AG04450 (cell line): ENCODE measurements around the gene MAP3K10. TPM values are rescaled to one million over a fixed set of nuclear protein-coding genes. Genes with fewer than 3 reads are reported as not detected.

ENCODE experiments used
- CTCF ChIA-PET: fragments of 300-600, 350-600 bp; formaldehyde crosslinking; extraction: SDS; loops from one replicate; lab custom pipeline; 2022; ENCODE audit warnings: antibody characterized with exemption, inconsistent platforms; lab: Charles Lee
- POLR2A ChIA-PET: fragments of 350-600 bp; formaldehyde crosslinking; extraction: SDS; loops from one replicate; lab custom pipeline; 2021; ENCODE audit warnings: antibody characterized with exemption, inconsistent platforms; lab: Yijun Ruan, JAX
- DNase-seq: peaks from one replicate; pipeline ENCODE4 v3.0.0-alpha.2; 2011; ENCODE audit warnings: low read depth, low spot score
- H3K27ac ChIP-seq: one replicate; pipeline ENCODE4 v1.5.1; 2012; ENCODE audit warnings: low read depth, low read length, control low read depth
- H3K27me3 ChIP-seq: one replicate; pipeline ENCODE4 v1.6.0; 2012; ENCODE audit warnings: low read length; ENCODE audit not compliant: control insufficient read depth, insufficient read depth
- H3K4me3 ChIP-seq: 2 replicates; pipeline ENCODE4 v1.5.1; 2011; ENCODE audit warnings: mild to moderate bottlenecking, low read depth, low read length, control low read depth
- H3K9me3 ChIP-seq: 2 replicates; pipeline ENCODE4 v1.5.1; 2012; ENCODE audit warnings: low read length; ENCODE audit not compliant: control insufficient read depth, insufficient read depth
- polyA plus RNA-seq: library from polyadenylated mRNA; depleted of rRNA; stranded (reverse); fragments of >200 nt; gene quantifications from 2 replicates; pipeline ENCODE4 v1.2.3, GENCODE V29; 2011
- TF ChIP-seq, protein P1 (sequence below): IDR thresholded peaks from 2 replicates; pipeline ENCODE4 v1.5.1; 2011; ENCODE audit warnings: low read depth, low read length, control low read depth, inconsistent platforms

Gene MAP3K10
- polyA plus RNA-seq, 1 experiment: 2.0 TPM

GRCh38 chr19:40241809-40242384 lies 50.7 kb downstream of the MAP3K10 start:
- no peak overlapping the region for H3K4me3 ChIP-seq
- H3K27ac ChIP-seq: no peak overlapping the region
- H3K27me3 ChIP-seq: no peaks in the 10 kb centered on the region
- POLR2A ChIA-PET: no interaction called here
- no peaks in the 10 kb centered on the region; the same call in 1 of the 2 replicates for H3K9me3 ChIP-seq
- TF ChIP-seq, protein P1, sequence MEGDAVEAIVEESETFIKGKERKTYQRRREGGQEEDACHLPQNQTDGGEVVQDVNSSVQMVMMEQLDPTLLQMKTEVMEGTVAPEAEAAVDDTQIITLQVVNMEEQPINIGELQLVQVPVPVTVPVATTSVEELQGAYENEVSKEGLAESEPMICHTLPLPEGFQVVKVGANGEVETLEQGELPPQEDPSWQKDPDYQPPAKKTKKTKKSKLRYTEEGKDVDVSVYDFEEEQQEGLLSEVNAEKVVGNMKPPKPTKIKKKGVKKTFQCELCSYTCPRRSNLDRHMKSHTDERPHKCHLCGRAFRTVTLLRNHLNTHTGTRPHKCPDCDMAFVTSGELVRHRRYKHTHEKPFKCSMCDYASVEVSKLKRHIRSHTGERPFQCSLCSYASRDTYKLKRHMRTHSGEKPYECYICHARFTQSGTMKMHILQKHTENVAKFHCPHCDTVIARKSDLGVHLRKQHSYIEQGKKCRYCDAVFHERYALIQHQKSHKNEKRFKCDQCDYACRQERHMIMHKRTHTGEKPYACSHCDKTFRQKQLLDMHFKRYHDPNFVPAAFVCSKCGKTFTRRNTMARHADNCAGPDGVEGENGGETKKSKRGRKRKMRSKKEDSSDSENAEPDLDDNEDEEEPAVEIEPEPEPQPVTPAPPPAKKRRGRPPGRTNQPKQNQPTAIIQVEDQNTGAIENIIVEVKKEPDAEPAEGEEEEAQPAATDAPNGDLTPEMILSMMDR: no peak
- CTCF ChIA-PET: no interaction called here
- no peak for DNase-seq

- no peaks in the 10 kb centered on the region for H3K27me3 ChIP-seq
- H3K4me3 ChIP-seq: no peak overlapping the region
- CTCF ChIA-PET: no interaction called here
- H3K27ac ChIP-seq: no peak overlapping the region
- no peak for DNase-seq
- POLR2A ChIA-PET: no interaction called here
- no peaks in the 10 kb centered on the region; the same call in 1 of the 2 replicates for H3K9me3 ChIP-seq
- TF ChIP-seq, protein P1: no peak
Observed at GRCh38 chr19:40242480-40242879, 51.3 kb downstream of the MAP3K10 start.

GRCh38 chr19:40243181-40243580 lies 52.0 kb downstream of the MAP3K10 start:
- Histone ChIP-seq H3K27ac (no peak overlapping the region), H3K27me3 (no peaks in the 10 kb centered on the region), H3K4me3 (no peak overlapping the region), H3K9me3 (no peaks in the 10 kb centered on the region; the same call in 1 of the 2 replicates)
- TF ChIP-seq, protein P1: no peak
- ChIA-PET CTCF (no interaction called here), POLR2A (no interaction called here)
- no peak for DNase-seq

- no peak overlapping the region for H3K27ac ChIP-seq
- no peak overlapping the region for H3K4me3 ChIP-seq
- no peaks in the 10 kb centered on the region; the same call in 1 of the 2 replicates for H3K9me3 ChIP-seq
- TF ChIP-seq, protein P1: no peak
- POLR2A ChIA-PET: no interaction called here
- CTCF ChIA-PET: no interaction called here
- DNase-seq: no peak
- H3K27me3 ChIP-seq: no peaks in the 10 kb centered on the region
Observed at GRCh38 chr19:40244579-40245317, 53.5 kb downstream of the MAP3K10 start.

DNA sequence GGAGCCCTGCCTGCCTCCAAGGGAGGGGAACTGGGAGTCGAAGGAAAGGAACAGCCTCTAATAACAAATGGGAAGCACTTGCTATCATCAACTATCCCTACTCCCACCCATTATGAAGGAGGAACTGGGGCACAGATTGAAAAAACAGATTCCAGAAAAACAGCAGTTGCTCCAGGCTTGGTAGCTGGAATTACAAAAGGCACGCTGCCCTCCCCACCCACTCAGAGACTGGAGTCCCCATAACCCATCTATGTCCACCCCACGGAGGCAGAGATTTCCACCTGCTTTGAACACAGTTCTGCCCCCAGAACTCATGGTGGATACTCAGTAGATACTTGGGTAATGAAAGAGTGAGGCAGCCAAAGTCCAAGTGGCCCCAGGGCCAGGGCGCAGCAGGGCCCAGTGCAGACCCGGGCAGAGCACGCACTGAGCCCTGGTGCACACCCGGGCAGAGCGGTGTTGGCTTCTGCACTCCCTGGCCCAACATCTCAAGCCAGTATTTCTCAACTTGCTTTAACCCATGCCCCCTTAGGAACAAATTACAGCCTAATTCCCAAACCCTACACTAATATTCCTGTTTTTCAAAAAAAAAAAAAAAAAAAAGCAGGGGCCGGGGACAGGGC lies 54.4 kb downstream of the MAP3K10 start:
- Histone ChIP-seq H3K9me3 (no peaks in the 10 kb centered on the region; the same call in 1 of the 2 replicates), H3K4me3 (no peak overlapping the region), H3K27ac (no peak overlapping the region), H3K27me3 (no peaks in the 10 kb centered on the region)
- ChIA-PET CTCF (no interaction called here), POLR2A (no interaction called here)
- TF ChIP-seq, protein P1: no peak
- DNase-seq: no peak
